GM12878 (cell line): Measurements from ENCODE around the gene REXO2. TPM values are rescaled to one million over a fixed set of nuclear protein-coding genes. Genes with fewer than 3 reads are reported as not detected.

ENCODE experiments used
- ATAC-seq: fragments of 200-7000 bp; cut with Tn5 transposase; 3 replicates; pipeline ENCODE4 v1.9.1; 2020; ENCODE audit warnings: mild to moderate bottlenecking, moderate library complexity
- BruUV-seq: library from RNA; stranded (reverse); fragments of 400-500 nt; replicated peaks from 2 replicates; lab custom pipeline; 2021; lab: Mats Ljungman, UMichigan
- CTCF ChIA-PET: fragments of 300-600 bp; sonication (Branson Sonifier 250); formaldehyde crosslinking; extraction: SDS; loops from one replicate; lab custom pipeline; 2021; ENCODE audit warnings: inconsistent platforms; lab: Yijun Ruan, JAX
- POLR2A ChIA-PET: fragments of 350-600 bp; formaldehyde crosslinking; extraction: SDS; loops from one replicate; lab custom pipeline; 2021; ENCODE audit warnings: inconsistent platforms; lab: Charles Lee
- RAD21 ChIA-PET: fragments of 300-600 bp; sonication (Branson Sonifier 250); formaldehyde crosslinking; loops from one replicate; lab custom pipeline; 2023; ENCODE audit warnings: antibody characterized with exemption; ENCODE audit not compliant: unreplicated experiment; lab: Charles Lee
- SMC1A ChIA-PET: fragments of 300-600 bp; sonication (Branson Sonifier 250); formaldehyde crosslinking; loops from one replicate; lab custom pipeline; 2023; ENCODE audit not compliant: unreplicated experiment, uncharacterized antibody; lab: Charles Lee
- DNase-seq: peaks from one replicate; pipeline ENCODE4 v3.0.0-alpha.2; 2011; ENCODE audit warnings: low read depth, low spot score
- FAIRE-seq: peaks from 3 replicates; lab custom pipeline; 2011; peaks lifted over from hg19 to GRCh38; lab: Jason Lieb, UNC
- H2AFZ ChIP-seq: 2 replicates; pipeline ENCODE4 v1.6.0; 2011; ENCODE audit warnings: low read depth, low read length, control low read depth; ENCODE audit not compliant: control insufficient read depth
- H3K27ac ChIP-seq: 2 replicates; pipeline ENCODE4 v1.5.1; 2011; ENCODE audit warnings: control low read depth; ENCODE audit not compliant: control insufficient read depth, insufficient read depth
- H3K27me3 ChIP-seq, 2 experiments: replicated peaks in 1 of 2; 2 replicates each; pipeline versions ENCODE4 v1.6.0 to v1.6.1; 2011; ENCODE audit warnings: low read length in 1 of 2; ENCODE audit not compliant: control insufficient read depth in 2 of 2, insufficient read depth in 2 of 2
- H3K36me3 ChIP-seq, 2 experiments: 2 replicates each; pipeline ENCODE4 v1.5.1; 2011; ENCODE audit warnings: low read length in 1 of 2; ENCODE audit not compliant: control insufficient read depth in 2 of 2, insufficient read depth in 2 of 2
- H3K4me1 ChIP-seq: 2 replicates; pipeline ENCODE4 v1.6.1; 2011; ENCODE audit warnings: mild to moderate bottlenecking, low read length, moderate library complexity, mixed read lengths; ENCODE audit not compliant: control insufficient read depth, insufficient read depth
- H3K4me2 ChIP-seq: 2 replicates; pipeline ENCODE4 v1.6.0; 2011; ENCODE audit warnings: control low read depth; ENCODE audit not compliant: control insufficient read depth, insufficient read depth
- H3K4me3 ChIP-seq: fragments of 200-600 bp; sonication (generic); 2 replicates; pipeline ENCODE4 v1.5.1; 2016
- H3K79me2 ChIP-seq: 2 replicates; pipeline ENCODE4 v1.6.0; 2011; ENCODE audit warnings: low read length; ENCODE audit not compliant: control insufficient read depth, insufficient read depth
- H3K9ac ChIP-seq: 2 replicates; pipeline ENCODE4 v1.8.0; 2011; ENCODE audit warnings: low read length, control low read depth, mixed read lengths; ENCODE audit not compliant: control insufficient read depth, insufficient read depth
- H3K9me3 ChIP-seq: replicated peaks from 3 replicates; pipeline ENCODE4 v1.5.1; 2011; ENCODE audit warnings: mild to moderate bottlenecking, low read length; ENCODE audit not compliant: control insufficient read depth, insufficient read depth
- H4K20me1 ChIP-seq: 2 replicates; pipeline ENCODE4 v1.6.0; 2011; ENCODE audit not compliant: control insufficient read depth, insufficient read depth
- BCL3 ChIP-seq: IDR thresholded peaks from 2 replicates; pipeline ENCODE4 v1.6.1; 2011; ENCODE audit warnings: borderline replicate concordance, low read depth, mild to moderate bottlenecking, moderate library complexity, low read length; ENCODE audit not compliant: insufficient read depth, poor library complexity, severe bottlenecking
- EGR1 ChIP-seq, 2 experiments: IDR thresholded peaks; 1 replicate in 1 of 2; 2 replicates in 1 of 2; pipeline ENCODE4 v1.6.1; 2011 to 2012; ENCODE audit warnings: low read depth in 2 of 2, low read length in 2 of 2, borderline replicate concordance in 1 of 2, mild to moderate bottlenecking in 1 of 2, moderate library complexity in 1 of 2
- TAF1 ChIP-seq: IDR thresholded peaks from 2 replicates; pipeline ENCODE4 v1.6.1; 2011; ENCODE audit warnings: mild to moderate bottlenecking, low read depth, low read length, borderline replicate concordance
- TCF3 ChIP-seq: IDR thresholded peaks from 2 replicates; pipeline ENCODE4 v1.6.1; 2012; ENCODE audit warnings: low read depth, mild to moderate bottlenecking, low read length, borderline replicate concordance; ENCODE audit not compliant: insufficient read depth
- ZBTB40 ChIP-seq: fragments of 450-650 bp; IDR thresholded peaks from 2 replicates; pipeline ENCODE4 v1.6.1; 2016; ENCODE audit warnings: mild to moderate bottlenecking, moderate library complexity, borderline replicate concordance
- ZNF217 ChIP-seq: fragments of 450-650 bp; IDR thresholded peaks from 2 replicates; pipeline ENCODE4 v1.6.1; 2017; ENCODE audit warnings: antibody characterized with exemption, mild to moderate bottlenecking
- ZNF24 ChIP-seq: fragments of 450-650 bp; IDR thresholded peaks from 2 replicates; pipeline ENCODE4 v1.6.1; 2017; ENCODE audit warnings: antibody characterized with exemption, mild to moderate bottlenecking
- ZNF592 ChIP-seq: fragments of 450-650 bp; IDR thresholded peaks from 2 replicates; pipeline ENCODE4 v1.6.1; 2017; ENCODE audit warnings: mild to moderate bottlenecking, moderate library complexity
- WGBS: methylation state at CpG from one replicate; pipeline ENCODE4 v1.1.6; 2016; ENCODE audit warnings: low lambda C conversion rate; ENCODE audit not compliant: insufficient replicate concordance, insufficient coverage; ENCODE audit errors: missing lambda C conversion rate; 5-methylcytosine and 5-hydroxymethylcytosine counted together
- in situ Hi-C: fragments of 300-500 bp; cut with MboI; formaldehyde crosslinking; loops from 9 replicates; pipeline ENCODE4 v1.14.3; 2018; ENCODE audit warnings: mixed read lengths
- intact Hi-C: fragments of 100-400 bp; cut with micrococcal nuclease; formaldehyde crosslinking; loops from one replicate; pipeline ENCODE4 v1.14.2; 2022; ENCODE audit not compliant: unreplicated experiment
- polyA plus RNA-seq, 11 experiments: library from polyadenylated mRNA; depleted of rRNA in 4 of 11; unstranded in 6 of 11; stranded (reverse) in 5 of 11; fragments of >200 nt; fragmentation: Nextera tagmentation in 4 of 11; fragmentation: Illumina TruSeq in 1 of 11; extraction: Ambion mirVana in 4 of 11; extraction: Trizol in 1 of 11; gene quantifications; 1 replicate in 1 of 11; 2 replicates in 10 of 11; pipeline versions ENCODE4 v1.2.1 to v1.2.3, GENCODE V29; 2011 to 2016; ENCODE audit warnings: inconsistent platforms in 2 of 11, missing spikeins in 2 of 11, low read depth in 1 of 11
- total RNA-seq, 4 experiments: library from RNA; depleted of rRNA in 3 of 4; stranded (reverse); fragments of >200 nt in 3 of 4; fragmentation: Illumina TruSeq in 1 of 4; extraction: Trizol in 1 of 4; gene quantifications; 2 replicates each; pipeline versions ENCODE4 v1.2.1 to v1.2.3, GENCODE V29; 2013 to 2021

REXO2 gene
- total and polyA plus RNA-seq, 10 of the 15 experiments (the other 5 are each of a cell fraction or from before 2014, with no cell fraction given), result 3.3 to 12.5 (median 5.3) TPM

- TF ChIP-seq ZNF592, result no peak
- no peak for TF ChIP-seq ZBTB40
Measured at GRCh38 chr11:114463999-114464398, 24.7 kb downstream of the REXO2 start (continued).

GRCh38 chr11:114466742-114467141, 27.5 kb downstream of the REXO2 start:
- WGBS, result 18% methylated on average over 3 of the region's 3 CpGs
- SMC1A ChIA-PET, result interaction anchor here (1.2 to 2.3 kb wide), 2 partner anchors 13 to 75 kb away, joined by 3 to 4 read pairs; no protein-coding TSS in a partner anchor
- RAD21 ChIA-PET, result no interaction called here
- POLR2A ChIA-PET, result no interaction called here
- Histone ChIP-seq H3K36me3 (no peaks in the 10 kb centered on the region), H3K4me2 (no peak overlapping the region), H3K79me2 (no peaks in the 10 kb centered on the region), H4K20me1 (no peaks in the 10 kb centered on the region), H3K27ac (no peak overlapping the region), H3K4me3 (no peak overlapping the region), H3K27me3 (no peaks in the 10 kb centered on the region), H3K9me3 (no peaks in the 10 kb centered on the region), H3K9ac (no peak overlapping the region), H3K4me1 (no peaks in the 10 kb centered on the region), H2AFZ (no peak overlapping the region)
- CTCF ChIA-PET, result no interaction called here
- no TSS peak for BruUV-seq
- ATAC-seq (no peak), FAIRE-seq (no peak), DNase-seq (no peak)
- in situ Hi-C loops (no loop called here), intact Hi-C loops (no loop called here)
- TF ChIP-seq TAF1, result no peak
- no peak for TF ChIP-seq EGR1 (IDR thresholded peaks at IDR 0.05; ENCODE audit: borderline replicate concordance in 1 of 2, low read depth in 2 of 2, low read length in 2 of 2)
- TF ChIP-seq BCL3, result no peak
- TF ChIP-seq ZNF24, result no peak
- no peak for TF ChIP-seq ZNF217
- TF ChIP-seq TCF3, result no peak
